H1 (cell line): ENCODE measurements around the gene TMEM255B. TPM values are rescaled to one million over a fixed set of nuclear protein-coding genes. Genes with fewer than 3 reads are reported as not detected.

Experiments
- KDM1A ChIP-seq: fragments of 200-600, 300-600 bp; sonication (generic); IDR thresholded peaks from 2 replicates; pipeline ENCODE4 v1.7.1; 2016; ENCODE audit warnings: mild to moderate bottlenecking, low read length, borderline replicate concordance
- polyA plus RNA-seq, 7 experiments: library from polyadenylated mRNA; depleted of rRNA in 3 of 7; stranded (reverse) in 5 of 7; unstranded in 2 of 7; fragments of >200 nt in 5 of 7; fragments of 200-250 nt in 2 of 7; gene quantifications; 1 replicate in 5 of 7; 2 replicates in 1 of 7; 4 replicates in 1 of 7; pipeline versions ENCODE4 v1.2.1 to v1.2.3, GENCODE V29; 2011 to 2013; ENCODE audit warnings: missing spikeins in 2 of 7, mixed read lengths in 2 of 7
- total RNA-seq: library from RNA; stranded (reverse); fragmentation: NEBNext Ultra II Directional; extraction: Animal tissue kit (Norgen Biotek cat#: 25700); gene quantifications from 2 replicates; pipeline ENCODE4 v1.2.1, GENCODE V29; 2021

TMEM255B gene
- total and polyA plus RNA-seq, 2 of the 8 experiments (the other 6 are each of a cell fraction or from before 2014, with no cell fraction given), result 3.4 to 4.4 TPM

DNA sequence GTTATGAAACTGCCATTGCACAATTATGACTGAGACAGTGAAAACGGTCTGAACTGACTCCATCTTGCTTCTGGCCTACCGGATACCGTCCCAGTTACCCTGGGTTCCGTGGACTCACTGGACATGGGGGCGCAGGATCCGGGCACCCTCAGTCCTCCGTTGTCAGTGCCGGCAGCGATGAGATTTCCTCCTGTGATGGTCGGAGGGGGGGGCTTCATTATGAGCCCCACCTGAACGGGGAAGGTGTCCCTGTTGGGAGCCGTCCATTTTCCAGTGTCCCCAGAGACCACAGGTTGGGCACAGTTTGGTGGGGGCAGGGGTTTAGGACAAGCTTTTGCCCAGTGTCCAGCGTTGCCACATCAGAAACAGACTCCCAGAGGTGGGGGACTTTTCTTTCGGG, 23.4 kb downstream of the TMEM255B start (continued):
- no peak for TF ChIP-seq KDM1A
